ENCODE results near the gene HS6ST3. TPM values are rescaled to one million over a fixed set of nuclear protein-coding genes. Genes with fewer than 3 reads are reported as not detected.
"Not testable (repeated sequence)": the region's sequence is repeated elsewhere in the genome, so short reads cannot be mapped to it uniquely, and the experiment has no call there.

Gene HS6ST3
- total RNA-seq, 2 donors from 2014 or later = 0.02 to 0.13 TPM

DNA sequence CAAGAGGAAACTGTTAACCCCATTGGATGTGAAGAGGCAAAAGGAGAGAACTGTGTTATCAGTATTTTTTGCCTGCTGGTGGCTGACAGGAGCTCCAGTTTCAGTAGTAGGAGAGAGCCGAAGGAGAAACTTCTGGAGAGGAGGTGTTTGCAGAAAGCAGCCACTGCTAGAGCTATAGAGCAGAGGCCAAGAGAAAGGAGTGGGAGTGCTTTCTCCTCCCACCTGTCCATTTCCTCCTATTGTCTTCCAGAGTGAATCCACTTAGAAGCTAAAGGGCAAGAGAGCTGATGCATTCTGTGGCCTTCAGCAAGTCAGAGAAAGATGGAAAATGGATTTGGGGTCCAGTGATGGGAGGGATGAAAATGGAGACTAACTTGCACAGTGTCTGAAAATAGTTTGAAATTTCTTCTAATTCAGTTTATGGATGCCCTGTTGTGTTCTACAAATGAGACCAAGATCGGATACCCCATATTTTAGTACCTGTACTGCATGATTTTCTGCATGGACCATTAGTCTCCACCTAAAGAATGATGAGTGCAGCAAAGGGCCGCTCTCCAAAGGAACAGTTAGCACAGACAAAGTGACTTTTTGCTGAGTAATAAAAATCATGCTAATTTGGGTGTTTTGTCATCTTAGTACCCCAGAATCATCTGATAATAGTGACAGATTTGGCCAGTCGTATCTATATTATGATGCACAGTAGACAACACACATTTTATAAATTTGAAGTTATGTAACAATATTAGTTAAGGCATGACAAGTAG lies 10.7 kb downstream of the HS6ST3 start:
- H3K27ac ChIP-seq = no peak overlapping the region
- no peak for TF ChIP-seq CTCF (IDR thresholded peaks at IDR 0.05)
- no peaks in the 10 kb centered on the region for H3K9me3 ChIP-seq
- no peak for DNase-seq
- no peaks in the 10 kb centered on the region for H3K4me1 ChIP-seq
- no peak overlapping the region for H3K4me3 ChIP-seq
- H3K27me3 ChIP-seq = no peaks in the 10 kb centered on the region
- intact Hi-C loops (cut with DNase I) = no loop called here
- no peak overlapping the region for H3K9ac ChIP-seq (ENCODE audit: low read depth in 2 of 2, low read length in 2 of 2)
- no peaks in the 10 kb centered on the region for H3K36me3 ChIP-seq

GRCh38 chr13:96104516-96104915 lies 14.6 kb downstream of the HS6ST3 start:
- Histone ChIP-seq H3K27ac (no peak overlapping the region), H3K4me3 (no peak overlapping the region), H3K27me3 (no peaks in the 10 kb centered on the region), H3K36me3 (no peaks in the 10 kb centered on the region), H3K4me1 (no peaks in the 10 kb centered on the region), H3K9ac (ENCODE audit: low read depth in 2 of 2, low read length in 2 of 2) (no peak overlapping the region), H3K9me3 (no peaks in the 10 kb centered on the region)
- TF ChIP-seq CTCF (IDR thresholded peaks at IDR 0.05) = no peak
- intact Hi-C loops (cut with DNase I) = no loop called here
- DNase-seq = no peak

DNA sequence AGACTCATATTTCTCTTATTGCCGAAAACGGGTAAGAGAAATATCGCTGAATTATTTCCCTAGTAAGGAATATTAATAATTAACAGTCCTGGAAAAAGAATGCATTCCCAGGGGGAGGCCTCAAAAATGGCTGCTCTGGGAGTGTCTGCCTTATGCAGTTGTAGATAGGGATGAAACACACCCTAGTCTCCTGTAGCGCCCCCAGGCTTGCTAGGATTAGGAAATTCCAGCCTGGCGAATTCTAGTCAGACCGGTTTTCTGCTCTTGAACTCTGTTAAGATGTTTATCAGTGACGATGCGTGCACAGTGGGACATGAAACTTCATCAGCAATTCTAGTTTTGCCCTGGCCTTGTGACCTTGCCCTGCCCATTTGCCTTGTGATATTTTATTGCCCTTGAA lies 18.2 kb downstream of the HS6ST3 start:
- H3K4me3 ChIP-seq; H3K9me3 ChIP-seq; DNase-seq; H3K27ac ChIP-seq; H3K4me1 ChIP-seq; intact Hi-C loops (cut with DNase I); H3K27me3 ChIP-seq; H3K36me3 ChIP-seq; H3K9ac ChIP-seq (ENCODE audit: low read depth in 2 of 2, low read length in 2 of 2): not testable (repeated sequence)

DNA sequence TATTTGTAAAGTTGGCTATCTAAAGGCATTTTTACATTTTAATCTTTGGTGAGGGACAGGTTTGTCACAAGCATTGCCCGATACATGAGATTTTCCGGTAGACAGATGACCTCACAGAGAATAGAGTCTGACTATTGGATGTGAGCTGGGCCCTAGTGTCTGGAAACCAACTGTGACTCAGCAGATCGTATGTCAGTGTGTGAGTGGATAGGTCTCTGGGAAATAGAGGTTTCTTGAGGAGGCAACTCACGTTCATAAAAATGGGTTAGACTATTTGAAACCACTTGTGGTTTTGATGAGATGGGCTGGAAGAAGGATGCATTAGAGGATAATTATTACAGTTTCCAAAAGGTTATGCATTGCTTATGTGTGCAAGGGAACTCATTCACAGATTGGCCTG lies 19.2 kb downstream of the HS6ST3 start:
- Histone ChIP-seq H3K9me3 (no peaks in the 10 kb centered on the region), H3K4me1 (no peaks in the 10 kb centered on the region), H3K27me3 (no peaks in the 10 kb centered on the region), H3K9ac (ENCODE audit: low read depth in 2 of 2, low read length in 2 of 2) (no peak overlapping the region), H3K36me3 (no peaks in the 10 kb centered on the region), H3K27ac (no peak overlapping the region), H3K4me3 (no peak overlapping the region)
- no peak for TF ChIP-seq CTCF (IDR thresholded peaks at IDR 0.05)
- intact Hi-C loops (cut with DNase I) = no loop called here
- DNase-seq = no peak

DNA sequence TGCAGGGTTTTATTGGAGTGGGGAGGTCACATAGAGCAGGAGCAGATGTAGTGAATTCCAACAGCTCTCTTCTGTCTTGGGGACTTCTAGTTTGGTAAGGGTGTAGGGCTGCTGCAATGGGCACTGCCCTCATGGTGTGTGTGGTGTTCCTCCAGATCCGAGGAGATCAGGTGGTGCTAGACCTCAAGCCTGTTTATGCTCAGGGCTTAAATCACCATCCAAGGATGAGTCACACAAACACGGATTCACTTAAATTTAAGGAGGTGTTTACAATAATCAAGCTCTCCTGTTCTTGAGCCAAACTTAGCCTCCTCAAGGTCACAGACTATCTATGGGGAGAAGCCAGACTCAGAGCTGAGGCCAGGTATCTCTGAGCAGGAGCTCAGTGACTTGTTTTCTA lies 23.0 kb downstream of the HS6ST3 start:
- intact Hi-C loops (cut with DNase I) = no loop called here
- no peak overlapping the region for H3K27ac ChIP-seq
- no peak overlapping the region for H3K9ac ChIP-seq (ENCODE audit: low read depth in 2 of 2, low read length in 2 of 2)
- H3K36me3 ChIP-seq = no peaks in the 10 kb centered on the region
- no peaks in the 10 kb centered on the region for H3K4me1 ChIP-seq
- no peaks in the 10 kb centered on the region for H3K9me3 ChIP-seq
- no peaks in the 10 kb centered on the region for H3K27me3 ChIP-seq
- no peak for TF ChIP-seq CTCF (IDR thresholded peaks at IDR 0.05)
- no peak overlapping the region for H3K4me3 ChIP-seq
- DNase-seq = no peak

GRCh38 chr13:96115368-96115767 lies 25.5 kb downstream of the HS6ST3 start:
- H3K27me3 ChIP-seq; H3K27ac ChIP-seq; H3K9me3 ChIP-seq; DNase-seq; intact Hi-C loops (cut with DNase I); H3K4me1 ChIP-seq; H3K36me3 ChIP-seq; H3K4me3 ChIP-seq; H3K9ac ChIP-seq (ENCODE audit: low read depth in 2 of 2, low read length in 2 of 2): not testable (repeated sequence)

All from colonic mucosa (tissue), 4 donors.